ENCODE results near the gene GALNT10.

DNA sequence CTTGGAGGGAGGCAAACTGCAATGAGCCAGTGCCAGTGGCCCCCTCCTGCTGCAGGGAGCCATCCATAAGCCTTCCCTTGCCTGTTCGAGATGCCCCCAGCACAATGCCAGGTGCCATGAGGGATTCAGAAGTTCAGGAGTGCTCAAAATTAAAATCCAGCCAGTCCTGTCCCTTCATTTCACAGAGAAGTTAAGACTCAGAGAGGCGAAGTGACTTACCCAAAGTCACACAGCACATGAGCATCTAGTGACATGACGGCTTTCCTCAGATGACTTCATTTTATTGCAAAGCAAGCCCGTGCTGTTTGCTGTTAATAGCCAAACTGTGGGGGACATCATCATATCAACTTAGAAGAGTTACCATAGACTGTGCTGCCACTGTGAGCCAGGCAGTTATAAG lies 185.9 kb downstream of the GALNT10 start:
- TF ChIP-seq CTCF (IDR thresholded peaks at IDR 0.05; ENCODE audit: borderline replicate concordance, extremely low read depth, low read length, poor library complexity, severe bottlenecking) (no peak), EZH2 (IDR thresholded peaks at IDR 0.05; ENCODE audit: borderline replicate concordance, low read depth, low read length, severe bottlenecking) (no peak)
